GM06990 (cell line): ENCODE results near the gene NTMT1.
A peak's percentile ranks its signal among the peaks of the same experiment; 100 is the strongest.

ENCODE experiments used
- DNase-seq: peaks from one replicate; pipeline ENCODE4 v3.0.0-alpha.2; 2011; ENCODE audit not compliant: insufficient read length; ENCODE audit errors: extremely low read depth
- H3K27me3 ChIP-seq: replicated peaks from 2 replicates; pipeline ENCODE4 v1.6.0; 2011; ENCODE audit warnings: low read length; ENCODE audit not compliant: control insufficient read depth, insufficient read depth
- H3K36me3 ChIP-seq: 2 replicates; pipeline ENCODE4 v1.5.1; 2011; ENCODE audit warnings: low read length; ENCODE audit not compliant: control insufficient read depth, insufficient read depth
- H3K4me3 ChIP-seq: replicated peaks from 2 replicates; pipeline ENCODE4 v1.5.1; 2011; ENCODE audit warnings: low read depth, mild to moderate bottlenecking, control low read depth, low read length
- CTCF ChIP-seq: IDR thresholded peaks from 2 replicates; pipeline ENCODE4 v1.5.1; 2011; ENCODE audit warnings: low read length, control low read depth, mild to moderate bottlenecking, inconsistent platforms; ENCODE audit not compliant: insufficient read depth, poor library complexity, severe bottlenecking

NTMT1 gene

GRCh38 chr9:129582855-129583254 lies 43.1 kb upstream of the NTMT1 start:
- no peak for TF ChIP-seq CTCF
- H3K4me3 ChIP-seq, result no peak overlapping the region
- DNase-seq, result no peak
- H3K27me3 ChIP-seq, result no peaks in the 10 kb centered on the region
- no peaks in the 10 kb centered on the region for H3K36me3 ChIP-seq

- H3K36me3 ChIP-seq, result no peaks in the 10 kb centered on the region
- H3K27me3 ChIP-seq, result no peaks in the 10 kb centered on the region
- no peak for TF ChIP-seq CTCF
- DNase-seq, result no peak
- H3K4me3 ChIP-seq, result no peak overlapping the region
Measured at GRCh38 chr9:129583308-129584038, 42.5 kb upstream of the NTMT1 start.

- DNase-seq, result peak; percentile 63
- no peaks in the 10 kb centered on the region for H3K36me3 ChIP-seq
- H3K4me3 ChIP-seq, result no peak overlapping the region
- no peaks in the 10 kb centered on the region for H3K27me3 ChIP-seq
- no peak for TF ChIP-seq CTCF
Measured at GRCh38 chr9:129584136-129584535, 41.8 kb upstream of the NTMT1 start.

GRCh38 chr9:129585352-129585751 lies 40.6 kb upstream of the NTMT1 start:
- Histone ChIP-seq H3K36me3 (no peaks in the 10 kb centered on the region), H3K27me3 (no peaks in the 10 kb centered on the region), H3K4me3 (no peak overlapping the region)
- no peak for TF ChIP-seq CTCF
- no peak for DNase-seq

- Histone ChIP-seq H3K4me3 (no peak overlapping the region), H3K27me3 (no peaks in the 10 kb centered on the region), H3K36me3 (no peaks in the 10 kb centered on the region)
- DNase-seq, result no peak
- TF ChIP-seq CTCF, result no peak
Measured at GRCh38 chr9:129586245-129586644, 39.7 kb upstream of the NTMT1 start.

- Histone ChIP-seq H3K27me3 (no peaks in the 10 kb centered on the region), H3K36me3 (no peaks in the 10 kb centered on the region), H3K4me3 (no peak overlapping the region)
- TF ChIP-seq CTCF, result no peak
- DNase-seq, result no peak
Measured at GRCh38 chr9:129586685-129587084, 39.3 kb upstream of the NTMT1 start.
